ENCODE results near the gene ZSCAN16.

- TF ChIP-seq CTCF (conservative IDR thresholded peaks at IDR 0.05) (no peak), ZFX (IDR thresholded peaks at IDR 0.05) (no peak)
Measured at GRCh38 chr6:28140616-28141015, 16.2 kb downstream of the ZSCAN16 start.
